NB4 (cell line): ENCODE results near the gene SPRYD3.

ENCODE experiments used
- MYC ChIP-seq: IDR thresholded peaks from 2 replicates; pipeline ENCODE4 v1.6.1; 2011; ENCODE audit warnings: low read depth, low read length
- TF ChIP-seq, protein P1 (sequence below): IDR thresholded peaks from one replicate; pipeline ENCODE4 v1.5.1; 2012; ENCODE audit warnings: low read depth, low read length
- TF ChIP-seq, protein P2 (sequence below): IDR thresholded peaks from 2 replicates; pipeline ENCODE4 v1.6.1; 2011; ENCODE audit warnings: low read depth, low read length

GRCh38 chr12:53113136-53113705 is 34.0 kb upstream of the SPRYD3 start:
- TF ChIP-seq, protein P1, sequence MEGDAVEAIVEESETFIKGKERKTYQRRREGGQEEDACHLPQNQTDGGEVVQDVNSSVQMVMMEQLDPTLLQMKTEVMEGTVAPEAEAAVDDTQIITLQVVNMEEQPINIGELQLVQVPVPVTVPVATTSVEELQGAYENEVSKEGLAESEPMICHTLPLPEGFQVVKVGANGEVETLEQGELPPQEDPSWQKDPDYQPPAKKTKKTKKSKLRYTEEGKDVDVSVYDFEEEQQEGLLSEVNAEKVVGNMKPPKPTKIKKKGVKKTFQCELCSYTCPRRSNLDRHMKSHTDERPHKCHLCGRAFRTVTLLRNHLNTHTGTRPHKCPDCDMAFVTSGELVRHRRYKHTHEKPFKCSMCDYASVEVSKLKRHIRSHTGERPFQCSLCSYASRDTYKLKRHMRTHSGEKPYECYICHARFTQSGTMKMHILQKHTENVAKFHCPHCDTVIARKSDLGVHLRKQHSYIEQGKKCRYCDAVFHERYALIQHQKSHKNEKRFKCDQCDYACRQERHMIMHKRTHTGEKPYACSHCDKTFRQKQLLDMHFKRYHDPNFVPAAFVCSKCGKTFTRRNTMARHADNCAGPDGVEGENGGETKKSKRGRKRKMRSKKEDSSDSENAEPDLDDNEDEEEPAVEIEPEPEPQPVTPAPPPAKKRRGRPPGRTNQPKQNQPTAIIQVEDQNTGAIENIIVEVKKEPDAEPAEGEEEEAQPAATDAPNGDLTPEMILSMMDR: no peak
- TF ChIP-seq, protein P2, sequence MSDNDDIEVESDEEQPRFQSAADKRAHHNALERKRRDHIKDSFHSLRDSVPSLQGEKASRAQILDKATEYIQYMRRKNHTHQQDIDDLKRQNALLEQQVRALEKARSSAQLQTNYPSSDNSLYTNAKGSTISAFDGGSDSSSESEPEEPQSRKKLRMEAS: no peak
- TF ChIP-seq MYC: no peak
